SK-N-SH (cell line): ENCODE data around the gene MAD1L1. TPM values are rescaled to one million over a fixed set of nuclear protein-coding genes. Genes with fewer than 3 reads are reported as not detected.

Experiments used
- CTCF ChIA-PET: fragments of 300-600, 350-600 bp; formaldehyde crosslinking; extraction: SDS; loops from one replicate; lab custom pipeline; 2021; lab: Yijun Ruan, JAX
- POLR2A ChIA-PET: fragments of 350-600 bp; sonication (Branson Sonifier 250); formaldehyde crosslinking; extraction: SDS; loops from one replicate; lab custom pipeline; 2020; ENCODE audit warnings: antibody characterized with exemption, inconsistent platforms; lab: Yijun Ruan, JAX
- DNase-seq: peaks from one replicate; pipeline ENCODE4 v3.0.0; 2012
- H2AFZ ChIP-seq: fragments of 200-600 bp; sonication (generic); 2 replicates; pipeline ENCODE4 v1.8.1; 2016; ENCODE audit warnings: antibody characterized with exemption, mild to moderate bottlenecking, low read depth
- H3F3A ChIP-seq: fragments of 200-600 bp; sonication (generic); replicated peaks from 2 replicates; pipeline ENCODE3; 2016; ENCODE audit warnings: antibody characterized with exemption, mild to moderate bottlenecking; ENCODE audit not compliant: insufficient read depth
- H3K27ac ChIP-seq, 2 experiments: fragments of 200-500 bp in 1 of 2; fragments of 200-600 bp in 1 of 2; sonication (Bioruptor generic) in 1 of 2; sonication (generic), shearing (Covaris generic) in 1 of 2; 2 replicates each; pipeline versions ENCODE4 v1.5.1 to v1.6.1; 2014 to 2016; ENCODE audit warnings: low read depth in 2 of 2, inconsistent platforms in 1 of 2, low read length in 1 of 2, mild to moderate bottlenecking in 1 of 2, mixed read lengths in 1 of 2
- H3K27me3 ChIP-seq: fragments of 200-600 bp; sonication (generic), shearing (Covaris generic); 2 replicates; pipeline ENCODE4 v1.6.1; 2016; ENCODE audit warnings: mixed run types; ENCODE audit not compliant: insufficient read depth
- H3K36me3 ChIP-seq, 2 experiments: fragments of 200-500 bp in 1 of 2; fragments of 200-600 bp in 1 of 2; sonication (Bioruptor generic) in 1 of 2; sonication (generic) in 1 of 2; replicated peaks in 1 of 2; 2 replicates each; pipeline versions ENCODE3 to v1.5.1; 2014 to 2016; ENCODE audit warnings: low read length in 1 of 2, mild to moderate bottlenecking in 1 of 2; ENCODE audit not compliant: insufficient read depth in 2 of 2, control insufficient read depth in 1 of 2
- H3K4me1 ChIP-seq, 2 experiments: fragments of 200-500 bp in 1 of 2; fragments of 200-600 bp in 1 of 2; sonication (Bioruptor generic) in 1 of 2; sonication (generic), shearing (Covaris generic) in 1 of 2; 2 replicates each; pipeline versions ENCODE4 v1.5.1 to v1.6.1; 2014 to 2016; ENCODE audit warnings: low read depth in 1 of 2, low read length in 1 of 2, mixed run types in 1 of 2; ENCODE audit not compliant: insufficient read depth in 2 of 2, control insufficient read depth in 1 of 2
- H3K4me2 ChIP-seq: fragments of 200-600 bp; sonication (generic), shearing (Covaris generic); 2 replicates; pipeline ENCODE4 v1.6.1; 2017; ENCODE audit warnings: mixed run types
- H3K4me3 ChIP-seq, 2 experiments: fragments of 200-500 bp in 1 of 2; fragments of 200-600 bp in 1 of 2; sonication (Bioruptor generic) in 1 of 2; sonication (generic), shearing (Covaris generic) in 1 of 2; 2 replicates each; pipeline versions ENCODE4 v1.5.1 to v1.8.1; 2014 to 2016; ENCODE audit warnings: low read depth in 2 of 2, inconsistent platforms in 1 of 2, low read length in 1 of 2, mild to moderate bottlenecking in 1 of 2, mixed read lengths in 1 of 2, moderate library complexity in 1 of 2
- H3K79me2 ChIP-seq: fragments of 200-600 bp; sonication (generic); 2 replicates; pipeline ENCODE4 v1.8.1; 2017; ENCODE audit warnings: mild to moderate bottlenecking; ENCODE audit not compliant: insufficient read depth
- H3K9ac ChIP-seq: fragments of 200-600 bp; sonication (generic); 2 replicates; pipeline ENCODE4 v1.6.1; 2017; ENCODE audit warnings: mixed run types
- H3K9me2 ChIP-seq: fragments of 200-600 bp; sonication (generic); 2 replicates; pipeline ENCODE4 v1.6.1; 2017; ENCODE audit warnings: mixed run types
- H3K9me3 ChIP-seq: fragments of 200-600 bp; sonication (generic); 2 replicates; pipeline ENCODE4 v1.6.1; 2017; ENCODE audit warnings: mixed run types, mild to moderate bottlenecking, moderate library complexity
- H4K20me1 ChIP-seq: fragments of 200-600 bp; sonication (generic); 2 replicates; pipeline ENCODE4 v1.6.1; 2017; ENCODE audit warnings: mild to moderate bottlenecking, mixed run types; ENCODE audit not compliant: insufficient read depth
- CHD2 ChIP-seq: fragments of 150-350 bp; IDR thresholded peaks from 2 replicates; pipeline ENCODE4 v1.6.1; 2018; ENCODE audit warnings: low read length; ENCODE audit not compliant: partially characterized antibody
- EP300 ChIP-seq, 2 experiments: IDR thresholded peaks; 2 replicates each; pipeline versions ENCODE4 v1.4.0 to v1.6.1; 2012; ENCODE audit warnings: borderline replicate concordance in 1 of 2, low read depth in 1 of 2, low read length in 1 of 2
- EZH2phosphoT487 ChIP-seq: fragments of 200-600 bp; sonication (generic); IDR thresholded peaks from 2 replicates; pipeline ENCODE4 v1.6.1; 2017; ENCODE audit warnings: low read depth, mixed run types, mild to moderate bottlenecking, antibody characterized with exemption, moderate library complexity, borderline replicate concordance
- FOXJ3 ChIP-seq: sonication (generic); formaldehyde crosslinking; IDR thresholded peaks from 2 replicates; pipeline ENCODE4 v1.5.1; 2020; ENCODE audit warnings: mild to moderate bottlenecking, missing genetic modification reagents
- GABPA ChIP-seq: IDR thresholded peaks from 2 replicates; pipeline ENCODE4 v1.4.0; 2012; ENCODE audit warnings: low read depth, mild to moderate bottlenecking
- GATA2 ChIP-seq: sonication (generic); formaldehyde crosslinking; IDR thresholded peaks from 2 replicates; pipeline ENCODE4 v1.5.0; 2020; ENCODE audit warnings: mild to moderate bottlenecking, missing genetic modification reagents
- MAX ChIP-seq: IDR thresholded peaks from 2 replicates; pipeline ENCODE4 v1.4.0; 2012; ENCODE audit warnings: low read depth
- MXI1 ChIP-seq: IDR thresholded peaks from 2 replicates; pipeline ENCODE4 v1.6.1; 2012; ENCODE audit warnings: mild to moderate bottlenecking, low read depth, low read length, improper control_type of control experiment
- NRF1 ChIP-seq: IDR thresholded peaks from 2 replicates; pipeline ENCODE4 v1.6.1; 2012; ENCODE audit warnings: low read depth, mild to moderate bottlenecking, low read length
- REST ChIP-seq: IDR thresholded peaks from 2 replicates; pipeline ENCODE4 v1.6.1; 2012; ENCODE audit warnings: mild to moderate bottlenecking, low read depth, low read length, moderate library complexity
- RFX5 ChIP-seq: IDR thresholded peaks from 2 replicates; pipeline ENCODE4 v1.6.1; 2012; ENCODE audit warnings: mild to moderate bottlenecking, improper control_type of control experiment, low read length
- RXRA ChIP-seq: IDR thresholded peaks from 2 replicates; pipeline ENCODE4 v1.4.0; 2012; ENCODE audit warnings: low read depth, mild to moderate bottlenecking, borderline replicate concordance
- TCF12 ChIP-seq: IDR thresholded peaks from 2 replicates; pipeline ENCODE4 v1.4.0; 2012
- TEAD4 ChIP-seq: IDR thresholded peaks from 2 replicates; pipeline ENCODE4 v1.4.0; 2012; ENCODE audit warnings: mild to moderate bottlenecking, borderline replicate concordance; ENCODE audit not compliant: insufficient read depth
- YY1 ChIP-seq: IDR thresholded peaks from 2 replicates; pipeline ENCODE4 v1.4.0; 2012; ENCODE audit warnings: low read depth, mild to moderate bottlenecking
- WGBS: methylation state at CpG from one replicate; pipeline ENCODE4 v1.1.6; 2017; ENCODE audit warnings: low lambda C conversion rate; 5-methylcytosine and 5-hydroxymethylcytosine counted together
- polyA plus RNA-seq, 3 experiments: library from polyadenylated mRNA; depleted of rRNA; stranded (reverse); fragments of >200 nt; gene quantifications; 2 replicates each; pipeline ENCODE4 v1.2.3, GENCODE V29; 2012
- TF ChIP-seq, protein P1 (sequence below): IDR thresholded peaks from 2 replicates; pipeline ENCODE4 v1.4.0; 2012; ENCODE audit warnings: low read depth, borderline replicate concordance
- TF ChIP-seq, protein P2 (sequence below): fragments of 200-600 bp; sonication (generic); IDR thresholded peaks from 2 replicates; pipeline ENCODE4 v1.6.1; 2017; ENCODE audit warnings: antibody characterized with exemption, mild to moderate bottlenecking, moderate library complexity
- TF ChIP-seq, protein P3 (sequence below): IDR thresholded peaks from 2 replicates; pipeline ENCODE4; 2012

The MAD1L1 gene
- polyA plus RNA-seq, 1 of the 3 experiments (the other 2 are of a cell fraction): 46.2 TPM

DNA sequence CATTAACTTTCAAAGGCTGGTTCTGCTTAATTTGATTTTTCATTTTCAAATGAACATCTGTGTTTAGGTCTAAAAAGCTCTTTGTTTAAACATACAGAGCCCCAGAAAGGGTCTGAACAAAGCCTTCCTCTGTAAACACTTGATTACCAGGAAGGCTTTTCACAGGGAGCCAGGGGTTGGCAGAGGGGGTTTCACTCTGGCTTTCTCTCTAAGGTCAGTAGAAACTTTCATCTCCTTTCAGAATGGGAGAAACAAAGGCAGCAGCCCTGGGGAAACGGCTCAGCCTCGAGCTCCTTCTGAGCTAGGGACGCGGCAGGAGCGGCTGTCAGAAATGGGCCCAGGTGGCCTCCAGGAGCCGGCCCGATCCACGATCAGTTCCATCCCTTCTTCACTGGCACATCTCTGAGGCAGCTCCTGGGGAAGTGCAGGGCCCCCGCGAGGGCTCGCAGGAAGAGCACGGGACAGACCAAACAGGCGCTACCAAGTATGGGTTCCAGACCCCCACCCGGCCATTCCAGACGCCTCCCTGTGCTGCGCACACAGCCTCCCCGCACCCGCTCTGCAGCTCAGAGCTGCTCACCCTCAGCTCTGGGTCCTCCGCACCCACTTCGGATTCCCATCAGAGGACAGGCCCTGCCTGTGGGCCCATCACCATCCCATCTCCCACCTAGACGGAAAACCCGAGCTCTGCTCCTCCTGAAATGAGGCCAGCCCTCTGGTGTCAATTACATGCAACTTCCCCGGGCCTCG, 124.1 kb downstream of the MAD1L1 start:
- no peaks in the 10 kb centered on the region for H3K27me3 ChIP-seq
- no peaks in the 10 kb centered on the region for H3K9me3 ChIP-seq
- no peak overlapping the region for H3K4me2 ChIP-seq
- DNase-seq: peak; percentile 68
- no peaks in the 10 kb centered on the region for H3K9me2 ChIP-seq
- POLR2A ChIA-PET: interaction anchor here (0.9 kb wide), 1 partner anchor 26 kb away, joined by 3 read pairs; no protein-coding TSS in a partner anchor
- H3K36me3 ChIP-seq: no peaks in the 10 kb centered on the region
- H2AFZ ChIP-seq: no peak overlapping the region
- peak overlapping the region in 1 of 2 experiments; percentile 91; a peak in 2 of 4 replicates for H3K27ac ChIP-seq
- TF ChIP-seq TCF12: no peak
- TF ChIP-seq EP300 (IDR thresholded peaks at IDR 0.05; ENCODE audit: borderline replicate concordance in 1 of 2, low read depth in 1 of 2, low read length in 1 of 2): no peak
- TF ChIP-seq, protein P1, sequence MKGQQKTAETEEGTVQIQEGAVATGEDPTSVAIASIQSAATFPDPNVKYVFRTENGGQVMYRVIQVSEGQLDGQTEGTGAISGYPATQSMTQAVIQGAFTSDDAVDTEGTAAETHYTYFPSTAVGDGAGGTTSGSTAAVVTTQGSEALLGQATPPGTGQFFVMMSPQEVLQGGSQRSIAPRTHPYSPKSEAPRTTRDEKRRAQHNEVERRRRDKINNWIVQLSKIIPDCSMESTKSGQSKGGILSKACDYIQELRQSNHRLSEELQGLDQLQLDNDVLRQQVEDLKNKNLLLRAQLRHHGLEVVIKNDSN: no peak
- H3K4me3 ChIP-seq: no peak overlapping the region
- CTCF ChIA-PET: interaction anchor here (1.2 to 2.7 kb wide), 4 partner anchors 8 to 296 kb away, joined by 3 to 9 read pairs (median 6); no protein-coding TSS in a partner anchor
- no peak overlapping the region for H3K9ac ChIP-seq
- no peaks in the 10 kb centered on the region for H4K20me1 ChIP-seq
- peaks cover 26 to 91% of the 10 kb centered on the region in 2 experiments for H3K4me1 ChIP-seq
- WGBS: 91% methylated on average over 24 of the region's 24 CpGs
- no peaks in the 10 kb centered on the region; the same call in 1 of the 2 replicates for H3K79me2 ChIP-seq
- H3F3A ChIP-seq: peaks cover 9% of the 10 kb centered on the region

DNA sequence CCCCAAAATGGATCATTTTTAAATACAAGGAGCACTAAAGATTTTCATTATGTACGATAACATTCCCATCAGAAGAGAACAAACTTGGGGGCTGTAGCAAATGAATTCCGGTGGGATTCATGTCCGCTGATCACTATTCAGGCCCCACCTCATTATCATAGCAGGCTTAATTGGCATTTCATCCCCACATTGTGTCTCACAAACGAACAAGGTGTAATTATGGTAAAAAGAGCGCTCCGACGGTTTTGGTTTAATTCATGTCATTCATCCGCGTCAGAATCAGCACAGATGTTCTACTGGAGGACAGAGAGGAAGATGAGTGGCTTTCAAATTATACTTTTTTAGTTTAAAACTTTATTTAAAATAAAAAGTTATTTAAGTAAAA, 124.7 kb downstream of the MAD1L1 start:
- DNase-seq: no peak
- no peaks in the 10 kb centered on the region for H3K27me3 ChIP-seq
- H3K4me2 ChIP-seq: no peak overlapping the region
- no peaks in the 10 kb centered on the region for H3K36me3 ChIP-seq
- CTCF ChIA-PET: interaction anchor here (1.4 to 2.7 kb wide), 3 partner anchors 9 to 17 kb away, joined by 4 to 9 read pairs (median 7); no protein-coding TSS in a partner anchor
- no peak overlapping the region for H3K4me3 ChIP-seq
- H3K9me3 ChIP-seq: no peaks in the 10 kb centered on the region
- H3K9ac ChIP-seq: no peak overlapping the region
- no peaks in the 10 kb centered on the region for H3K9me2 ChIP-seq
- no peaks in the 10 kb centered on the region for H4K20me1 ChIP-seq
- H2AFZ ChIP-seq: no peak overlapping the region
- H3K4me1 ChIP-seq: peaks cover 24 to 97% of the 10 kb centered on the region in 2 experiments
- POLR2A ChIA-PET: interaction anchor here (0.9 kb wide), 1 partner anchor 26 kb away, joined by 3 read pairs; no protein-coding TSS in a partner anchor
- H3K27ac ChIP-seq: peak overlapping the region in 1 of 2 experiments; percentile 91; a peak in 2 of 4 replicates
- no peaks in the 10 kb centered on the region; the same call in 1 of the 2 replicates for H3K79me2 ChIP-seq
- WGBS: 96% methylated on average over 9 of the region's 9 CpGs
- peaks cover 5% of the 10 kb centered on the region for H3F3A ChIP-seq
- TF ChIP-seq EZH2phosphoT487 (no peak), YY1 (no peak), RXRA (no peak), CHD2 (no peak), GABPA (no peak), MAX (no peak), MXI1 (no peak), FOXJ3 (no peak), TCF12 (no peak), TEAD4 (no peak), NRF1 (no peak), REST (no peak), GATA2 (CRISPR knock-in tag) (no peak), RFX5 (no peak), EP300 (IDR thresholded peaks at IDR 0.05; ENCODE audit: borderline replicate concordance in 1 of 2, low read depth in 1 of 2, low read length in 1 of 2) (no peak)
- TF ChIP-seq, protein P2, sequence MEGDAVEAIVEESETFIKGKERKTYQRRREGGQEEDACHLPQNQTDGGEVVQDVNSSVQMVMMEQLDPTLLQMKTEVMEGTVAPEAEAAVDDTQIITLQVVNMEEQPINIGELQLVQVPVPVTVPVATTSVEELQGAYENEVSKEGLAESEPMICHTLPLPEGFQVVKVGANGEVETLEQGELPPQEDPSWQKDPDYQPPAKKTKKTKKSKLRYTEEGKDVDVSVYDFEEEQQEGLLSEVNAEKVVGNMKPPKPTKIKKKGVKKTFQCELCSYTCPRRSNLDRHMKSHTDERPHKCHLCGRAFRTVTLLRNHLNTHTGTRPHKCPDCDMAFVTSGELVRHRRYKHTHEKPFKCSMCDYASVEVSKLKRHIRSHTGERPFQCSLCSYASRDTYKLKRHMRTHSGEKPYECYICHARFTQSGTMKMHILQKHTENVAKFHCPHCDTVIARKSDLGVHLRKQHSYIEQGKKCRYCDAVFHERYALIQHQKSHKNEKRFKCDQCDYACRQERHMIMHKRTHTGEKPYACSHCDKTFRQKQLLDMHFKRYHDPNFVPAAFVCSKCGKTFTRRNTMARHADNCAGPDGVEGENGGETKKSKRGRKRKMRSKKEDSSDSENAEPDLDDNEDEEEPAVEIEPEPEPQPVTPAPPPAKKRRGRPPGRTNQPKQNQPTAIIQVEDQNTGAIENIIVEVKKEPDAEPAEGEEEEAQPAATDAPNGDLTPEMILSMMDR: no peak
- TF ChIP-seq, protein P3, sequence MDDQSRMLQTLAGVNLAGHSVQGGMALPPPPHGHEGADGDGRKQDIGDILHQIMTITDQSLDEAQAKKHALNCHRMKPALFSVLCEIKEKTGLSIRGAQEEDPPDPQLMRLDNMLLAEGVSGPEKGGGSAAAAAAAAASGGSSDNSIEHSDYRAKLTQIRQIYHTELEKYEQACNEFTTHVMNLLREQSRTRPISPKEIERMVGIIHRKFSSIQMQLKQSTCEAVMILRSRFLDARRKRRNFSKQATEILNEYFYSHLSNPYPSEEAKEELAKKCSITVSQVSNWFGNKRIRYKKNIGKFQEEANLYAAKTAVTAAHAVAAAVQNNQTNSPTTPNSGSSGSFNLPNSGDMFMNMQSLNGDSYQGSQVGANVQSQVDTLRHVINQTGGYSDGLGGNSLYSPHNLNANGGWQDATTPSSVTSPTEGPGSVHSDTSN: no peak
